ENCODE measurements around the gene KCNH8.

KCNH8 gene

GRCh38 chr3:19473971-19474580 is 325.8 kb downstream of the KCNH8 start:
- in situ Hi-C loops (cut with HindIII; ENCODE audit: low sequenced_read_pairs), result no loop called here
- no peak for DNase-seq (ENCODE audit: low read depth)
- TF ChIP-seq, protein P1, sequence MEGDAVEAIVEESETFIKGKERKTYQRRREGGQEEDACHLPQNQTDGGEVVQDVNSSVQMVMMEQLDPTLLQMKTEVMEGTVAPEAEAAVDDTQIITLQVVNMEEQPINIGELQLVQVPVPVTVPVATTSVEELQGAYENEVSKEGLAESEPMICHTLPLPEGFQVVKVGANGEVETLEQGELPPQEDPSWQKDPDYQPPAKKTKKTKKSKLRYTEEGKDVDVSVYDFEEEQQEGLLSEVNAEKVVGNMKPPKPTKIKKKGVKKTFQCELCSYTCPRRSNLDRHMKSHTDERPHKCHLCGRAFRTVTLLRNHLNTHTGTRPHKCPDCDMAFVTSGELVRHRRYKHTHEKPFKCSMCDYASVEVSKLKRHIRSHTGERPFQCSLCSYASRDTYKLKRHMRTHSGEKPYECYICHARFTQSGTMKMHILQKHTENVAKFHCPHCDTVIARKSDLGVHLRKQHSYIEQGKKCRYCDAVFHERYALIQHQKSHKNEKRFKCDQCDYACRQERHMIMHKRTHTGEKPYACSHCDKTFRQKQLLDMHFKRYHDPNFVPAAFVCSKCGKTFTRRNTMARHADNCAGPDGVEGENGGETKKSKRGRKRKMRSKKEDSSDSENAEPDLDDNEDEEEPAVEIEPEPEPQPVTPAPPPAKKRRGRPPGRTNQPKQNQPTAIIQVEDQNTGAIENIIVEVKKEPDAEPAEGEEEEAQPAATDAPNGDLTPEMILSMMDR (IDR thresholded peaks at IDR 0.05; ENCODE audit: low read depth, low read length, missing control alignments), result no peak
- no peak overlapping the region for H3K4me3 ChIP-seq (ENCODE audit: low read depth, low read length)

GRCh38 chr3:19476281-19476680 is 328.0 kb downstream of the KCNH8 start:
- TF ChIP-seq, protein P1 (IDR thresholded peaks at IDR 0.05; ENCODE audit: low read depth, low read length, missing control alignments), result no peak
- DNase-seq (ENCODE audit: low read depth), result no peak
- no peak overlapping the region for H3K4me3 ChIP-seq (ENCODE audit: low read depth, low read length)
- in situ Hi-C loops (cut with HindIII; ENCODE audit: low sequenced_read_pairs), result no loop called here

DNA sequence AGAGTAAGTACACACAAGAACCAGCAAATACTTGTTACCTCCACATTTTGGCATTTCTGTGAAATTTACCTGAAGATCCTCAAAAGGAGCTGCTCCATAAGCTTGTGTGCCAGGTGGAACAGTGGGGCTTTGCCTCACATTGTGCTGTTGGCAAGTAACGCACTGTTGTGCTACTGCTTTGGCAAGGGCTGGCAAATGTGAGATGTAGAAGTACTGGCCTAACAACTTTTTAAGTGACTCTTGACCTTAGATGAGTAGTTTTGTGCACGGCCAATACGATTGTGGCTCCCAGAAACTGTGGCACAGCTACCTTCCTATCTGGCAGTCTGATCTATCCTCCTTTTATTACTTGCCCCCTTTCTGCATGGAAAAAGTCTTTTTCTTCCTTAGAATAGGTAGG is 337.0 kb downstream of the KCNH8 start:
- H3K4me3 ChIP-seq (ENCODE audit: low read depth, low read length), result no peak overlapping the region
- in situ Hi-C loops (cut with HindIII; ENCODE audit: low sequenced_read_pairs), result no loop called here
- no peak for DNase-seq (ENCODE audit: low read depth)
- TF ChIP-seq, protein P1 (IDR thresholded peaks at IDR 0.05; ENCODE audit: low read depth, low read length, missing control alignments), result no peak

DNA sequence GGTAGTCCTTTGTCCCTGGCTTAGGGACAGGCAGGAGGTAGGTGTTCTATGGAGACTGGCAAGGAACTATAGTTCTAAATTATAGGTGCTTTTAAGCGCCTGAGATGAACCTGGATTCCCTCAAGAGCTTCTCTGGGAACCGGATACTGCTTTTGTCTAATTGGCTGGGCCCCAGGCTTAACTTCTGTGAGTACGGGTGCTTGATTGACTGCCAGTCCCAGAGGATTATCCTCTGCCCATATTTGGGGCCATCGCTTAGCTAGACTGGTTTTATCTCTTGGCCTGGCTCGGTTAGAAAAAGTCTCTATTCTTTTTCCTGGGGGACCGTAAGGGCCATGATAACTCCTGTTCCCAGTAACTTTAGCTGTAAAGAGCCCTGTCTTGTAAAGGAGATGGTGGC is 339.1 kb downstream of the KCNH8 start:
- TF ChIP-seq, protein P1 (IDR thresholded peaks at IDR 0.05; ENCODE audit: low read depth, low read length, missing control alignments), result no peak
- in situ Hi-C loops (cut with HindIII; ENCODE audit: low sequenced_read_pairs), result no loop called here
- no peak overlapping the region for H3K4me3 ChIP-seq (ENCODE audit: low read depth, low read length)
- DNase-seq (ENCODE audit: low read depth), result no peak

DNA sequence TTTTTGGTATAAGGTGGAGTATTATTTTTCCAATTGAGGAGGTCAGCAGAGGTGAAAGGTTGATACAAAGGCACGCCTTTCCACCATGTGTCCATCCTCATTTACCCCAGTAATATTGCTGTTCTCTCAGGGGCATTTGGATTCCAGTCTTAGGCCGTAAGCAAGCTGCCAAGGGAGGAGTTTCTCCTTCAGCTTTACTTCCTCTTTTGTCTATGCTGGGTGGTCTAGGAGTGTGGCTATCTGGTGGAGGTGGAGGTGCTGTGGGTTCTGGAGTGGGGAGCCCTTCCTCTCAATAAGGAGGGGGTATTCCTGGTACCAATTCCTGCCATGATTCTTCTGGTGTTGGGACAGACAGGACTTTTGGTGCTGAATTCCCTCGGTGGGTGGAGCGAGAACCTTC is 340.6 kb downstream of the KCNH8 start:
- TF ChIP-seq, protein P1 (IDR thresholded peaks at IDR 0.05; ENCODE audit: low read depth, low read length, missing control alignments), result no peak
- H3K4me3 ChIP-seq (ENCODE audit: low read depth, low read length), result no peak overlapping the region
- DNase-seq (ENCODE audit: low read depth), result no peak
- in situ Hi-C loops (cut with HindIII; ENCODE audit: low sequenced_read_pairs), result no loop called here

- TF ChIP-seq, protein P1 (IDR thresholded peaks at IDR 0.05; ENCODE audit: low read depth, low read length, missing control alignments), result no peak
- no peak for DNase-seq (ENCODE audit: low read depth)
- in situ Hi-C loops (cut with HindIII; ENCODE audit: low sequenced_read_pairs), result no loop called here
- no peak overlapping the region for H3K4me3 ChIP-seq (ENCODE audit: low read depth, low read length)
Measured at GRCh38 chr3:19489936-19490335, 341.6 kb downstream of the KCNH8 start.

Measured in astrocyte of the cerebellum (primary cell).